GM12874 (cell line): ENCODE measurements around the gene NDRG4.

ENCODE experiments used
- TF ChIP-seq, protein P1 (sequence below): IDR thresholded peaks from 2 replicates; pipeline ENCODE4 v1.5.1; 2011; ENCODE audit warnings: low read depth, mild to moderate bottlenecking, control low read depth, low read length, moderate library complexity; ENCODE audit not compliant: insufficient read depth

Gene NDRG4

DNA sequence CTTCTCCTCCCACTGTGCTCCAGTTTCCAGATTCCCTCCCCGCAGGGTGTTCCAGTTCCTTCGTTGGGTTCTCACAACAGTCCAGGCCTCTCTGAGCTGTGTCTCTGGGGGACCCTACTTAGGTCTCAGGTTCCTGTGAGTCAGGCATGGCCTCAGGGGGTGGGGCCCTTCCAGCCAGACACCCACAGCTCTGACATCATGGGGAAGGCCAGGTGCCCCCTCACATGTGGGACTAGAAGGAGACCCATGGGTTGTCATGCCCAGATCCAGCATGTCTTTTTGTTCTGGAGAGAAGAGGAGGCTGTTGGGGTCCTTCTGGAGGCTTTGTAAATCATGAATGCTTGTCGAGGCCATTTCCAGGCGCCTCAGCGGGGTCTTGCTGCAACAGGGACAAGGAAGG is 32.0 kb upstream of the NDRG4 start:
- TF ChIP-seq, protein P1, sequence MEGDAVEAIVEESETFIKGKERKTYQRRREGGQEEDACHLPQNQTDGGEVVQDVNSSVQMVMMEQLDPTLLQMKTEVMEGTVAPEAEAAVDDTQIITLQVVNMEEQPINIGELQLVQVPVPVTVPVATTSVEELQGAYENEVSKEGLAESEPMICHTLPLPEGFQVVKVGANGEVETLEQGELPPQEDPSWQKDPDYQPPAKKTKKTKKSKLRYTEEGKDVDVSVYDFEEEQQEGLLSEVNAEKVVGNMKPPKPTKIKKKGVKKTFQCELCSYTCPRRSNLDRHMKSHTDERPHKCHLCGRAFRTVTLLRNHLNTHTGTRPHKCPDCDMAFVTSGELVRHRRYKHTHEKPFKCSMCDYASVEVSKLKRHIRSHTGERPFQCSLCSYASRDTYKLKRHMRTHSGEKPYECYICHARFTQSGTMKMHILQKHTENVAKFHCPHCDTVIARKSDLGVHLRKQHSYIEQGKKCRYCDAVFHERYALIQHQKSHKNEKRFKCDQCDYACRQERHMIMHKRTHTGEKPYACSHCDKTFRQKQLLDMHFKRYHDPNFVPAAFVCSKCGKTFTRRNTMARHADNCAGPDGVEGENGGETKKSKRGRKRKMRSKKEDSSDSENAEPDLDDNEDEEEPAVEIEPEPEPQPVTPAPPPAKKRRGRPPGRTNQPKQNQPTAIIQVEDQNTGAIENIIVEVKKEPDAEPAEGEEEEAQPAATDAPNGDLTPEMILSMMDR = no peak

DNA sequence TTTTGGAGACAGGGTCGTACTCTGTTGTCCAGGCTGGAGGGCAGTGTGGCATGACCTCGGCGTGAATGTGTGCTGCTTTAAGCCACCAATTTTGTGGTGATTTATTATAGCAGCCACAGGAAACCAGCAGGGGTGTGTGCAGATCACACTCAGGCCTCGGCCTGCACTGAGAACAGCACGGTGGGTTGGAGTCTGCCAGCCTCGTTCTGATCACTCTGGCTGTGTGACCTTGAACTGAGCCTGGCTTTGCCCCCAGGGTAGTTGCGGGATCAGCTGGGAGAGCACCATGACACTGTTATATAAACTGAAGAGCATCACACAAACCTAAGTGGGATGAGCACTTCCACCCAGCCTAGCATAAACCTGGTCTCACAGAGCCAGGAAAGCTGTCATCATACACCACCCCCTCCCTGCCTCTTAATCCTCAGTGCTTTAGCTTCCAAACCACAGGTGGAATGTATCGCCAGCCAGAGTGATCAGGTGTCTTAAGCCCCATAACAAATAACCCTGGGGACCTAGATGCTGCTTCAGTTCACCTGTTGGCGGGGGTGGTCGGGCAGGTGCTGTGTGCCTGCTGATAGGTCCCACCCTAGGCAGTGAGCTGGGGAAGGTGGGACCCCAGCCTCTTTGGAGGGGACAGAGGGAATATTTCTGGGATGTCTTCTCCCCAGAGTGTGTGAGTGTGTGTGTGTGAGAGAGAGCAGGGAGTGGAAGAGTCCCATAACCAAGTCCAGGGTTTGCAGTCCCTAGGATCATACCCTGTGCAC is 28.6 kb upstream of the NDRG4 start:
- TF ChIP-seq, protein P1 = no peak

DNA sequence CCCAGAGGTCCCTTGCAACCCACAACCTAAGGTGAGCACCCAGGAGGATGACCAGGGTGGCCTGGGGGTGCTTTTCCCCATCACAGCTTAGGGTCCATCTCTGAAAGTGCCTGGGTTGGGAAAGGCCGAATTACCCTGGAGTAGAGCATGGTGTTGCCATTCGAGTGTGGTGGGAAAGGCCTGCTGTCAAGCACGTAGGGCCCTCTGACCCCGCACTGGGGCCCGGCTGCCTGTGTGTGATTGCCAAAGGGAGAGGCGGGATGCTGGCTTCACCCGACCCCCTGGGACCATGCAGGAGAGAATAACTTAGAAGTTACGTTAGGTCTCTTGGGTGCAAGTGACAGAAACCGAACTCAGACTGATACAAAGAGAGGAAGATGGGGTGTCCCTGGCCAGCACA is 27.7 kb upstream of the NDRG4 start:
- TF ChIP-seq, protein P1 = no peak

DNA sequence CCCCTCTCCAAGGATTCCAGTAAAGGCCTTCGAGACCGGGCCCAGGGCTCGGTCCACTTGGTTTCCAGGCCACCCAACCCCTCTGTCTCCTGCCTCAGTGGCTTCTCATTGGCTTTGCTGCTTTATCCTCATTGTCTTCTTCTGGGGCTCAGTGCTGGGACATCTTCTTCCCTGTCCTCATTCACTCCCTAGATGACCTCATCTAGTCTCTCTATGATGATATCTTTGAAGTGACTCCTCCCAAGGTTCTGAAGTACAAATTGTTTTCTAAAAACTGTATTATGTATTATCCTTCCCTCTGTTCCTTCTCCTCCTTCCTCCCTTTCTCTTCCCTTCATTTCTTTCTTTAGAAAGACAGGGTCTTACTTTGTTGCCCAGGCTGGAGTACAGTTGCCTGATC is 27.1 kb upstream of the NDRG4 start:
- TF ChIP-seq, protein P1 = no peak

DNA sequence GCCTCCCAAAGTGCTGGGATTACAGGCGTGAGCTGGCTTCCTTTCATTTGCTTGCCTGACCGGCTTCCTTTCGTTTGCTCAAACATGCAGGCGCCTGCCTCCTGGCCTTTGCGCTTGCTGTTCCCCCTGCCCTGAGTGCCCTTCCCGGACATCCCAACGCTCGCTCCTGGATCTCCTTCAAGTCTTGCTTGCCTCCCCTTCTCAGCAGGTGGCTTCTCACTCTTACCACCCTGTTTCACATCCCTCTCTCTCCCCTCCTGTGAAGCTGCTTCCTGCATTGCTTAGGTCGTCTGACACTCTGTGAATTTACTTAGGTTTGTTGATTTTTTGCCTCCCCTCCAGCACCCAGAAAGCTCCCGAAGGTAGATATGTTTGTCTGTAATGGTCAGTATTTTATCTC is 25.6 kb upstream of the NDRG4 start:
- TF ChIP-seq, protein P1 = no peak

DNA sequence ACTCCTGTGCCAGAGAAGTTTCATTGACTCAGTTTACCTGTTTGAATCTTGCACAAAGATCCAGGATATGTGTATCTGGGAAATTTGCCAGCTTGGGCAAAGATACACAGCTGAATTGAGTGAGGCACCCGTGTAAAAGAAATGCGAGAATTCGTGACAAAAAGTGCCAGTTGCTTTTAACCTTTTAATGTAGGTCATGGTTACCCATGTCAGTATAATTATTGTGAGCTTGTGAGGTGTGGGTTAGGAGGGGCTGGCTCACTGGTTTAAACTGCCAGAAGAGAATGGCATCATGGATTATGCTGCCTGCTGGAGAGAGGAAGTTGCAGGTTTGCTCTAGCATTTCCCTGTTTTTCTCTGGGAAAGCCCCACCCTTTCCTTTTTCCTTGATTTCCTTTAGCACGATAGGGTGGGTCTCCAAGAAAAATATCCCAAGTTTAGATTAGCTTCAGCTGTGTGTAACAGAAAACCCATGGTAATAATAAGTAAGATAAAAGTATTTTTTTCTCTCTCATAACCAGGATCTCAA is 24.8 kb upstream of the NDRG4 start:
- TF ChIP-seq, protein P1 = no peak

DNA sequence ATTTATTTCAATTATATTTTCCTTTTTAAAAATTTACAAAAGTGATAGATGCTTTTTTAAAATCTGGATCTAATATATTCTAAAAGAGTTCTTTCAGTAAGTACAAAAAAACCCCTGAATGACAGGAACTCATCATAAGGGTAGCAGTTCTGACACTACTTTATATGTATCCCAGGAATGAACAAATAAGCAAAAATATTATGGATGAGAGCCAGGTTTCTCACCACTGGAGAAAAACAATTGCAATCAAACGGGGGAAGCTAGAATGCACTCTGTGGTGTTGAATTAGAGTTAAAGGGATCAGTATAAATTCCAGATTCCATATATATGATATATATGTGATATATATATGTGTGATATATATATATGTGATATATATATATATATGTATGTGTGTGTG is 23.2 kb upstream of the NDRG4 start:
- TF ChIP-seq, protein P1 = no peak

DNA sequence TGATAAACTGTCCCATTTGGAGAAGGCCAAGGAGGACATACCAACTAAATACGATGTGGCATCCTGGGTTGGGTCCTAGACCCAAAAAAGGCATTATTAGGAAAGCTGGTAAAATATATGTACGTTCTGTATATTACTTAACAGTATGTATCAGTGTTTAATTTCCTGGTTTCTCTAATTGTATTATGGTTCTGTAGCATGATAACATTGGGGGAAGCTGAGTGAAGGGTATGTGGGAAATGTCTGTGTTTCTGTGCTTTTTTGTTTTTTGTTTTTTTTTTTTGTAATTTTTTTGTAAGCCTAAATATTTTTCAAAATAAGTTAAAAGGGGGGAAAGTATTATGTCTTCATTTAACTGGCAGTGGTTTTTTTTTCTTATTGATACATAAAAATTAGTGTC is 21.5 kb upstream of the NDRG4 start:
- TF ChIP-seq, protein P1 = no peak
